Mucosa of gallbladder (tissue), 1 donor: ENCODE results near the gene LSM10. TPM values are rescaled to one million over a fixed set of nuclear protein-coding genes. Genes with fewer than 3 reads are reported as not detected.

Experiments
- DNase-seq: peaks from one replicate; pipeline ENCODE4 v3.0.0-alpha.2; 2020; ENCODE audit warnings: low spot score
- total RNA-seq: library from RNA; stranded (reverse); gene quantifications from one replicate; pipeline ENCODE4 v1.2.1, GENCODE V29; 2021
- donor health status: DM: no; HTN: no; CAD: no.

The LSM10 gene
- total RNA-seq, 1 donor from 2014 or later: 41.3 TPM

GRCh38 chr1:36408479-36408878 is 10.8 kb upstream of the LSM10 start:
- no peak for DNase-seq

DNA sequence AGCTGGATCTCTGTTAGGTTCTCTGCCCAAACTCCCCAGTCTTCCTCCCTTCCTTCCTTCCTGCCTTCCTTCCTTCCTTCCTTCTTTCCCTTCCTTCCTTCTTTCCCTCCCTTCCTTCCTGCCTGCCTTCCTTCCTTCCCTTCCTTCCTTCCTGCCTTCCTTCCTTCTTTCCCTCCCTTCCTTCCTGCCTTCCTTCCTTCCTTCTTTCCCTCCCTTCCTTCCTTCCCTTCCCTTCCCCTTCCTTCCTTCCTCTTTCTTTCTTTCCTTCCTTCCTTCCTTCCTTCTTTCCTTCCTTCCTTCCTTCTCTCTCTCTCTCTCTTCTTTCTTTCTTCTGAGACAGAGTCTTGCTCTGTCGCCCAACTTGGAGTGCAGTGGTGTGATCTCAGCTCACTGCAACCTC is 8.7 kb upstream of the LSM10 start:
- DNase-seq: no peak

- DNase-seq: no peak
These were observed 4.8 kb upstream of the LSM10 start for GRCh38 chr1:36402504-36402890.

- no peak for DNase-seq
These were observed 4.1 kb upstream of the LSM10 start for GRCh38 chr1:36401602-36402503.

GRCh38 chr1:36400825-36401601 is 3.3 kb upstream of the LSM10 start:
- DNase-seq: peak; percentile 67

DNA sequence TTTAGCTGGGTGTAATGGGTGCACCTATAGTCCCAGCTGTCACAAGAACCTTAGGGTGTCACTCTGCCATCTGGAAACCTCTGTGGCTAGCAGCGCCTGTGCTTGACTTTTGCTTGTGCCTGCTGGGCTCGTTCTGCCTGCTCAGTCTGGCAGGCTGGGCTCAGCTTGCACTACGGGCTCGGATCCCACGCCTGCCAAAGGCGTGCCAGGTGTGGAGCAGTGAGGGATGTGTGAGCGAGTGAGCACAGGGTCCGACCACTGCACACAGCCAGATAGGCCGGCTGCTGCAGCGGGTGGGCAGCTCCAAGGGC is 2.8 kb upstream of the LSM10 start:
- no peak for DNase-seq

DNA sequence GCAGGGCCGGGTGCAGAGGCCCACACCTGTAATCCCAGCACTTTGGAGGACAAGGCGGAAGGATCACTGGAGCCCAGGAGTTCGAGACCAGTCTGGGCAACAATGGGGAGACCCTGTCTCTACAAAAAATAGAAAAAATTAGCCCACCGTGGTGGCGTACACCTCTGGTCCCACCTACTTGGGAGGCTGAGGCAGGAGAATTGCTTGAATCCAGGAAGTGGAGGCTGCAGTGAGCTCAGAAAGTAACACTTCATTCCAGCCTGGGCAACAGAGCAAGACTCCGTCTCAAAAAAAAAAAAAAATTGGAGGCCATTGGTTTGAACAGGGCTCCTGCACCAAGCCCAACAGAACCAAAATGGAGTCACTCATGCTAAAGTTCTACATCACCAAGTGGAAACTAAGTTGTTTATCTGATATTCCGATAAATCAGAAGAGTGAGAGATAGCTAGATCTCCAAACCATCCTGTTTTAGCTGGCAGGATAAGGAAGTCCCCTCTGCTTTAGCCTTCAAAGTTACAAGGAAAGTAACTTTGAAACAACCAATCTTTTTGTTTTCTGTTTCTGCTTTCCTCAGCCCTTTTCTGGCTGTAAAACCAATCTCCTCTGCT is 766 bp upstream of the LSM10 start:
- DNase-seq: no peak

GRCh38 chr1:36397083-36397377 is 678 bp downstream of the LSM10 start:
- DNase-seq: no peak

- no peak for DNase-seq
These were observed 1.3 kb downstream of the LSM10 start for GRCh38 chr1:36396359-36396758.

DNA sequence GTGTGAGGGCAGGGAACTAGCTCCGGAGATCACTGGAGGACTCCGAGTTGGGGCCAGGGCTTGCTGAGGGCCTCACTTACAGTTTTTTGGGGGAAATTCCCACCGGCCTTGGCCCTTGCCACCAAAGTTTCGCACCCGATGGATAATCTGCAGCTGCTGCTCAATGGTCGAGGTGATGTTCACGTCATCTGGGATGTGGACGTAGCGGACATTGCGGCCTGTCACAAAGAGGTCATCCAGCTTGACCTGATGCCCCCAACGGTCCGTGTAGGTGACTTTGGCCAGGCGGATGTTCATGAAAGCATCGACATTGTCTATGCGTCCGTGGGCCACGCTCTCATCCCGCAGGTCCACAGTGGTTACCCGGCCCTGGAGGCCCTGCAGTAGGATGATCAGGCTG is 4.0 kb downstream of the LSM10 start:
- no peak for DNase-seq

GRCh38 chr1:36392836-36393235 is 4.9 kb downstream of the LSM10 start:
- DNase-seq: no peak

- DNase-seq: no peak
These were observed 6.4 kb downstream of the LSM10 start for GRCh38 chr1:36391271-36391670.

DNA sequence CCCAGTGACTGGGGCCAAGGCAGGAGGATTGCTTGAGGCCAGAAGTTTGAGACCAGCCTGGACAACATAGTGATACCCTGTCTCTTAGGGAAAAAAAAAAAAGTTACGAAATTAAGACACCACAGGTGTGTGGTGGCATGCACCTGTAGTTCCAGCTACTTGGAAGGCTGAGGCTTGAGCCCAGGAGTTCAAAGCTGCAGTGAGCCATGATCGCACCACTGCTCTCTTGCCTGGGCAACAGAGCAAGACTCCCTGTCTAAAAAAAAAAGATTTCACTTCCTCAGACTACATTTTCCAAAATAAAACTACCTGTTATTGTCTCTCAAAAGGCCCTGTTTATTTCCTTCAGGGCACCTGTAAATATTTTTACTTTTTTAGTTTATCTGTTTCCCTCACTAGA is 7.3 kb downstream of the LSM10 start:
- no peak for DNase-seq

GRCh38 chr1:36389999-36390398 is 7.7 kb downstream of the LSM10 start:
- DNase-seq: no peak

DNA sequence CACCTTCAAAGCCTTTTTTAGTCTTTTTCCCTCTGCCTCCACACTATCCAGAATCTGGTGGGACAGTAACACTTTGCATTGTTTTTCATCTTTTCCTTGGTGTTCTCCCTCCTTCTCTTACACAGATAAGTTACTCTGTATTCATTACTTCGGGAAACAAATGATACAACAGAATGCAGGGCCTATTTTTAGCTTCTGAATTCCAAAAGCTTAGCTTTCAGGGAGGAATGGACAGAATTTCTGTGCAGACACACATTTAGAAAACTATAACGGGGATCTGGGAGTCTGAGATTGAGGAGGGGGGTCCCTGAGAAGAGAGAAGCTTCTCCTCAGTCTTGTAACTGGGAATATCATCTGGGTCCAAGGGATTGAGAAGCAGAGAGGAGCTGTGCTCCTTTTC is 8.4 kb downstream of the LSM10 start:
- DNase-seq: no peak

DNA sequence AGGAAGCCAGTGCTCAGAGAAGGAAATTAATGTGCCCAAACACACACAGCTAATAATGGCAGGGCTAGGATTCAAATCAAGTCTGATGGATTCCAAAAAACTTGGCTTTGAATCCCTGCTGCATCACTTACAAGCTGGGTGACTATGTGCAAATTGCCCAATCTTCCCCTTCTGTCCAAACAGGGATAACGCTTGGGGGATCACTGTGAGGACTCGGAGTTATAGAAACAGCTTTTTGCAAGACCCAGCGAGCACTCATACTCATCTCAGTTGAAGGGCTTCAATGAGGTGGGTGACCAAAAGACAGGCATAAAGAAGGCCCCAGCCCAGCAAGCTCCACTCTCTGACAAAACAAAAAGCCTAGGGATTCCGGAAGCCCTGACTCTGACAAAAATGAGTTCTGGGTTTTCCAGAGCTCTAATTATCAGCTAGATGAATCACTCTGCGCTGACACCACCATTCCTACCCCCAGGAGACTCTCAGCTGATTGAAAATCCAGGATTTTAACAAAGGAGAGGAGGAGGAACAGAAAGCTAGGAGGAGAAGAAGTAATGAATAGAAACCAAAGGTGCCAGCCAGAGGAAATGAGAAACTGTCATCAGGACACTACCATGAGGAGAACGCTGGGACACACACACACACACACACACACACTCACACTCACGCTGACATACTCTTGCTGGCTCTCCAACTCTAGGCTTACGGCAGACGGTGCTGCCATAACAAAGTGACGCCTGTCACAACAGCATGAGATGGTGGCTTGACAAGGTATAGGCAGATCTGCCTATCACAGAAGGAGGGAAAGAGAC is 10.4 kb downstream of the LSM10 start:
- DNase-seq: no peak

- peak; percentile 95 for DNase-seq
These were observed 11.2 kb downstream of the LSM10 start for GRCh38 chr1:36386265-36387140.

DNA sequence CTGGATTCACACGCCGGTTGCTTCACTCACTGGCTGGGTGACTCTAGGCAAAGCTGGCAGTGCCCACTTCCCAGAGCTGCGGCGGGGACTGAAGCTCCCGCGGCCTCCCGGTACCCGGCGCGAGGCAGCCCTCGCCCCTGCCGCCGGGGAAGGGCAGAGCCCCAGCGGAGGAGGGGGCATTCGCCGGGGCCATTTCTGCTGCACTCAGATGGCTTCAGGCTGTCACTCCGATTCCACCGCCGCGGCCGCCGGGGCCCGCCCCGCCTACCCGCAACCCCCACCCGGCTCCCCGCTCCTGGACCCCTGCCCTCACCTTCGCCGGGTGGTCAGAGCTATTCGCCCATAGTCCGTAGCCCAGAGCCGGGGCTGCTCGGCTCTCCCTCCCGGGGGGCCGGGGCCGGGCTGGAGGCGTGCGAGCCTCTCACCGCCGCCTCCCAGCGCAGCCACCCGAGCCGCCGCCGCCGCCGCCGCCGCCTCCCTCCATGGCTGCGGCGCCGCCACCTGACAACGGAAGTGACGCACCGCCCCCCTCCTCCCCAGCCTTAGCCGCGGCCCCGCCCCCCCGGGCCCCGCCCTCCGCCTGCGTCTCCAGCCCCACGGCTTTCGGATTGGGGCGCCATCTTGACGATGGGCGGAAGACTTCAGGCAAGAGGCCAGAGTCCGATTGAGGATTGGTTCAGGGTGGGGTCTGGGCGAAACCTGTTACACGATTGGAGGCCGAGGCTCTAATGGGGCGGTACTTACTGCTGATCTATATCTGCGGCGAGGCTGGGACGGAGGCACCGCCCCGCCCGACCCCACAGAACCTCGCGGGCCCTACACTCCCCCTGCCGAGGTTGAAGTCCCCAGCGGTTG is 12.1 kb downstream of the LSM10 start, which contains the start of gene STK40:
STK40 (minus strand) TSS at position 515 of the 855 bp plus-strand sequence. CDS start 24,592 bp downstream, outside the sequence.
- peak; percentile 99 for DNase-seq

GRCh38 chr1:36384542-36385409 is 12.9 kb downstream of the LSM10 start:
- peak; percentile 78 for DNase-seq
